HepG2 (cell line): ENCODE results near the gene NCOA3. TPM values are rescaled to one million over a fixed set of nuclear protein-coding genes. Genes with fewer than 3 reads are reported as not detected.
A peak's percentile ranks its signal among the peaks of the same experiment; 100 is the strongest.

Source experiments
- AKAP8 ChIP-seq: sonication (generic); formaldehyde crosslinking; IDR thresholded peaks from 2 replicates; pipeline ENCODE4 v1.5.1; 2020; ENCODE audit warnings: mild to moderate bottlenecking, missing genetic modification reagents
- ATRX ChIP-seq: sonication (generic); formaldehyde crosslinking; IDR thresholded peaks from 2 replicates; pipeline ENCODE4 v1.4.0; 2020; ENCODE audit warnings: missing genetic modification reagents, borderline replicate concordance
- CCDC6 ChIP-seq: sonication (generic); formaldehyde crosslinking; IDR thresholded peaks from 2 replicates; pipeline ENCODE4 v1.8.1; 2022; ENCODE audit warnings: mild to moderate bottlenecking, missing genetic modification reagents, moderate library complexity
- CEBPB ChIP-seq: IDR thresholded peaks from 2 replicates; pipeline ENCODE4 v1.6.1; 2011; ENCODE audit warnings: low read depth, low read length, improper control_type of control experiment, borderline replicate concordance
- HNF4A ChIP-seq: sonication (generic); formaldehyde crosslinking; IDR thresholded peaks from 2 replicates; pipeline ENCODE4 v1.4.0; 2020; ENCODE audit warnings: missing genetic modification reagents
- NFE2 ChIP-seq: sonication (generic); formaldehyde crosslinking; IDR thresholded peaks from 2 replicates; pipeline ENCODE4 v1.4.0; 2020; ENCODE audit warnings: missing genetic modification reagents
- PHF21A ChIP-seq: sonication (generic); formaldehyde crosslinking; IDR thresholded peaks from 2 replicates; pipeline ENCODE4 v1.5.0; 2020; ENCODE audit warnings: mild to moderate bottlenecking, missing genetic modification reagents
- RBAK ChIP-seq: sonication (generic); formaldehyde crosslinking; IDR thresholded peaks from 2 replicates; pipeline ENCODE4 v1.5.1; 2020; ENCODE audit warnings: mild to moderate bottlenecking, missing genetic modification reagents
- SOX5 ChIP-seq: IDR thresholded peaks from 2 replicates; pipeline ENCODE4 v1.6.1; 2016; ENCODE audit warnings: borderline replicate concordance
- ZBTB40 ChIP-seq, 2 experiments: fragments of 450-650 bp in 1 of 2; sonication (generic) in 1 of 2; formaldehyde crosslinking in 1 of 2; IDR thresholded peaks; 2 replicates each; pipeline versions ENCODE4 v1.6.1 to v1.8.0; 2016 to 2022; ENCODE audit warnings: antibody characterized with exemption in 1 of 2, mild to moderate bottlenecking in 1 of 2, missing genetic modification reagents in 1 of 2
- ZNF549 ChIP-seq: sonication (generic); formaldehyde crosslinking; IDR thresholded peaks from 2 replicates; pipeline ENCODE4 v1.5.0; 2020; ENCODE audit warnings: missing genetic modification reagents
- ZNF670 ChIP-seq: sonication (generic); formaldehyde crosslinking; IDR thresholded peaks from 2 replicates; pipeline ENCODE4 v1.8.0; 2022; ENCODE audit warnings: mild to moderate bottlenecking, missing genetic modification reagents, borderline replicate concordance
- ZNF672 ChIP-seq: sonication (generic); formaldehyde crosslinking; IDR thresholded peaks from 2 replicates; pipeline ENCODE4 v1.8.1; 2022; ENCODE audit warnings: missing genetic modification reagents
- ZNF792 ChIP-seq: IDR thresholded peaks from 2 replicates; pipeline ENCODE4 v1.6.1; 2016
- ZNF879 ChIP-seq: sonication (generic); formaldehyde crosslinking; IDR thresholded peaks from 2 replicates; pipeline ENCODE4 v1.8.1; 2023; ENCODE audit warnings: missing genetic modification reagents
- ZSCAN29 ChIP-seq: sonication (generic); formaldehyde crosslinking; conservative IDR thresholded peaks from 2 replicates; pipeline ENCODE4 v1.4.0; 2020; ENCODE audit warnings: mild to moderate bottlenecking, missing genetic modification reagents
- polyA plus RNA-seq, 8 experiments: library from polyadenylated mRNA; depleted of rRNA in 3 of 8; stranded (reverse) in 7 of 8; unstranded in 1 of 8; fragments of >200 nt; fragmentation: Illumina TruSeq in 4 of 8; extraction: Trizol in 4 of 8; gene quantifications; 2 replicates each; pipeline versions ENCODE4 v1.2.1 to v1.2.3, GENCODE V29; 2011 to 2016; ENCODE audit warnings: low read depth in 4 of 8, missing spikeins in 1 of 8, mixed read lengths in 1 of 8; ENCODE audit not compliant: insufficient read depth in 1 of 8
- total RNA-seq, 5 experiments: library from RNA; depleted of rRNA; stranded (reverse); fragments of >200 nt; fragmentation: Illumina TruSeq; extraction: Trizol; gene quantifications; 2 replicates each; pipeline ENCODE4 v1.2.3, GENCODE V29; 2016; ENCODE audit warnings: low read depth in 1 of 5

NCOA3 gene
- total and polyA plus RNA-seq, 2 of the 13 experiments (the other 11 are each of a cell fraction or from before 2014, with no cell fraction given), result 35.0 to 56.8 TPM

GRCh38 chr20:47475419-47476044 is 26.2 kb upstream of the NCOA3 start (continued):
- TF ChIP-seq CCDC6 (CRISPR knock-in tag) (no peak), ATRX (CRISPR knock-in tag) (no peak), SOX5 (CRISPR knock-in tag) (no peak), ZBTB40 (IDR thresholded peaks at IDR 0.05) (no peak), ZBTB40 (CRISPR knock-in tag; IDR thresholded peaks at IDR 0.05) (0 out of 2 replicates have a peak, but pooled peaks have one; percentile 15), ZNF792 (CRISPR knock-in tag) (no peak), CEBPB (no peak), ZNF549 (CRISPR knock-in tag) (no peak), ZNF670 (CRISPR knock-in tag) (no peak), HNF4A (CRISPR knock-in tag) (0 out of 2 replicates have a peak, but pooled peaks have one; percentile 5), ZNF672 (CRISPR knock-in tag) (no peak), AKAP8 (CRISPR knock-in tag) (no peak), NFE2 (CRISPR knock-in tag) (no peak), RBAK (CRISPR knock-in tag) (no peak), ZNF879 (CRISPR knock-in tag) (no peak), ZSCAN29 (CRISPR knock-in tag) (no peak), PHF21A (0 out of 2 replicates have a peak, but pooled peaks have one; percentile 37)
